ENCODE data around the gene GAS6. TPM values are rescaled to one million over a fixed set of nuclear protein-coding genes. Genes with fewer than 3 reads are reported as not detected.
"Not testable (repeated sequence)": the region's sequence is repeated elsewhere in the genome, so short reads cannot be mapped to it uniquely, and the experiment has no call there.

Gene GAS6
- 16.0 and 16.2 TPM in 2 replicates for total RNA-seq (2014; rRNA removed; shearing (Covaris generic))

DNA sequence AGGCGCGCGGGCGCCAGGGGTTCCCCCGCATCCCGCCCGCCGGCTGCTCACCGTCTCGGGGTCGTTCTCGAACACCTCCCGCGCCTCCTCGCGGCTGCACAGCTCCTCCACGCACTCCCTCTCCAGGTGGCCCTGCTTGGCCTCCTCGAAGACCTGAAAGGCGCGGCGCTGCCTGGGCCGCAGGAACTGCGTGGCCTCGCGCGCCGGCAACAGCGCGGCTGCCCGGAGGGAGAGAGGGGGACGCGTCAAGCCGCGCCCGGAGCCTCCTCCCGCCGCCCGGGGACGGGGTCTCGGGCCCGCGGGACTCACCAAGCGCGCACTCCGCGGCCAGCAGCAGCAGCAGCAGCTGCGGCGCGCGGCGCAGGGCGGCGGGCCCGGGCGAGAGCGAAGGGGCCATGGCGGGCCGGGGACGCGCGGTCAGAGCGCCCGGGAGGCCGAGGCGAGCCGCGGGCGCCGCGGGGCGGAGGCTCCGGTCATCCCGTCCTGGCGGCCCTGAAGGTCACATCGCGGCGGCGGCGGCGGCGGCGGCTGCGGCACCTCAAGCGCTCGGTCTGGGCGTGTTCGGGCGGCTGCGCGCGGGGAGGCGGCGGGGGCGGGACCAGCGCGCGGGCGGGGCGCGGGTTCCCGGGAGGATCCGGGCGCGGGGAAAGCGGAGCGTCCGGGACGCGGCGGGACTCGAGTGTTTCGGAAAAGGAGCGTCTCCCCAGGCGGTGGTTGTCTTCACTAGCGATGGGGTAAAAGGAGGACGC lies at the start of gene GAS6:
TSS of gene GAS6 (minus strand) at position 553 of the 749 bp plus-strand sequence. CDS start at position 397, 156 bp downstream.
- in situ Hi-C loops (cut with HindIII; ENCODE audit: low sequenced_read_pairs) = no loop called here
- DNase-seq (ENCODE audit: low spot score) = peak; percentile 57

DNA sequence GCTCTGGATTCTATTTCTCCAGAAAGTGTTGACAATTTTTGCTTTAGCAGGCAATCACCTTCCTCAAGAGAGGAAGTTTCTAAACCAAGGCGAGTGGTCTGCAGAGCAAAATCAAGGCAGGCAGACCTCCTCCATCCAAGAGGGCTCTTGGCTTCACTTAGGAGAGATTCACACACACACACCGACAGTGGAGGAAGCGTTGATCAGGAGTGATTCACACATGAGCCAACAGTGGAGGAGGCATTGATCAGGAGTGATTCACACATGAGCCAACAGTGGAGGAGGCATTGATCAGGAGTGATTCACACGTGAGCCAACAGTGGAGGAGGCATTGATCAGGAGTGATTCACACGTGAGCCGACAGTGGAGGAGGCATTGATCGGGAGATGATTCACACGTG lies 49.5 kb upstream of the GAS6 start:
- in situ Hi-C loops (cut with HindIII; ENCODE audit: low sequenced_read_pairs); DNase-seq (ENCODE audit: low spot score): not testable (repeated sequence)

DNA sequence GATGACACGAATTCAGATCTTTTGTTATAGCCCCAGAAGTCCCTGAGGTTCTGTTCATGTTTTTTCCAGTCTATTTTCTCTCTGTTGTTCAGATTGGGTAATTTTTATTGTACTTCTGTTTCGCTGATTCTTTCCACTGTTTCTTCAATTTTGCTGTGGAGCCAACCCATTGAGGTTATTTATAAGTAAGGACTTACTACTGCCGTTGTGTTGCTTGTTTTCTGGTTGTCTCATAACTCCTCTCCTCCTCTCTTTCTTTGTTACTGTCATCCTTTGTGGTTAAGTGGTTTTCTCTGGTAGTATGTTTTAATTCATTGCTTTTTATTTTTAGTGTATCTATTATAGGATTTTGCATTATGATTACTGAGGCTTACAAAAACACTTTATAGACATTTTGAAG lies 48.7 kb upstream of the GAS6 start:
- in situ Hi-C loops (cut with HindIII; ENCODE audit: low sequenced_read_pairs) = no loop called here
- DNase-seq (ENCODE audit: low spot score) = no peak

DNA sequence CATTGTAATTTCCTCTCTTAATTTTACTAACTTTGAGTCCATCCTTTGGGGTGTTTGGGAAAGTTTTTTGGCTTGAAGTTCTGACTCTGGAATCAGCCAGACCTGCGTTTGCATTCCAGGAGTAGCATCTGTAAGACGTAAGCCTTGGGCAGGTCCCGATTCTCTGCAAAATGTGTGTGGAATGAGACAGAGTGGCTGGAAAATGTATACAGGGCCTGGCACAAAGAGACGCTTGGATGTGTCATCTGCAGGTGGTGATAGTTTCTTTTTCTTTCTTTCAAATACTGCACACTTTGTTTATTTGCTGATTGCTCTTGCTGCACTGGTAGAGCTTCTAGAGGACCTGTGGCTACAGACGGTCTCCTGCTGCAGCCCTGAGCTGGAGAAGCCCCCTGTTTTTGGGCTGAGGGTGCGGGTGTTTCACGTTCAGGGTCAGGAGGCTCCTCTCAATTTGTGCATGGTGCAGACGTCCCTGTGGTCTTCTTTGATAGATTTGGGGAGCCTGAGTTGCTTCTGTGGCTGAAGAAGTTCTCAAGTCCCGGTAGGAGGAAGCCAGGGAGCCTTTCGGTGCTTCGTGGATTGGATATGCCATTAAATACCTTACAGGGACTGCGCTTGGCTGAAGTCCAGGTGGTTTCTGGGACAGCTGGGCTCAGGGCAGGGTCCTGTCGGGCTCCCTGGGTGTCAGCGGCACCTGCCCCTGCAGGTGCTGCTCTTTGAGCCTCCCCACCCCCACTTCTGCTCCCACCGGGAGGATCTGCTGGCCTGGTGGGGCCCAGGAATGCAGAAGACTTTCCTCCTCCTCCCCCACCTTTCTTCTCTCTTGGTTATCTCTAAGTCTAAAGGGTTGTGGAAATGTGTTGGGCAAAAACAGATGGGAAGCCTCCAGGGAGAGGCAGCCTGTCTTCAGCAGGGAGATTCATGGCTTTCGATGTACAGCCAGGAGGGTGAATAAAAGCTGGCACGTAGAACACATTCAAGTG lies 44.0 kb upstream of the GAS6 start:
- in situ Hi-C loops (cut with HindIII; ENCODE audit: low sequenced_read_pairs) = no loop called here
- no peak for DNase-seq (ENCODE audit: low spot score)

DNA sequence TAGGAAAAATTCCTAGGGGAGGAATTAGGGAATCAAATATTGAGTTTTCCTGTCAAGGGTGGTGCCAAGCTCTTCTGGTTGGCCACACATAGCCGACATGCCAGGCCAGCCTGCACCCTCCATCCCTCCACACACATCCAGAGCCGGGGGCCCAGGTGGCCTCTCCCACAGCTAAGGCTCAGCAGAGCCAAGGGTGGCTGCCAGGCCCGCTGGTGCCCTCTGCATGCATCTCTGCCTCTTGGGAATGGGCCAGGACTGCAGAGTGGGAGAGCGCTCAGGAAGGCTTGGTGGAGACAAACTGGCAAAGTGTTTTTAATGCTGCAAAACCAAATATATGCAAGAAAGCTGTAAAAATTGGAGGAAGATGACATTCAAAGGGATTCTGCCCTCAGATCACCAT lies 42.7 kb upstream of the GAS6 start:
- peak; percentile 43 for DNase-seq (ENCODE audit: low spot score)
- in situ Hi-C loops (cut with HindIII; ENCODE audit: low sequenced_read_pairs) = no loop called here

DNA sequence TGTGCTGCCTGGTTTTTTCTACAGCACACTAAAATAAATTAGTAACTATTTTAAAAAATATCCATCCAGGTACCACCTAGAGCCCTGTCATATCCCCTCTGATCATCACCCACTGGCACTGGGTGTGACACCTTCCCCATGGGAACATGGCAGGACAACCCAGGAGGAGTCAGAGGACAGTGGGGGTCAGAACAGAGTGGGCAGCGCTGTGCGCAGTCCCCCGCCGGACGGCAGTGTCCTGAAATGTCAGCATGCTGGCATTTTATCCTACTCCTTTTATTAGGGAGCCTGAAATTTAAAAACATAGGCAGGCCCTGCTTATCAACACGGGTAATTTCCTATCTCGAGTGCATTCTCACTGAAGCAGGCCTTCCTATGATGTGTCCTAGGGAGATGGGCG lies 42.1 kb upstream of the GAS6 start:
- no peak for DNase-seq (ENCODE audit: low spot score)
- in situ Hi-C loops (cut with HindIII; ENCODE audit: low sequenced_read_pairs) = no loop called here

DNA sequence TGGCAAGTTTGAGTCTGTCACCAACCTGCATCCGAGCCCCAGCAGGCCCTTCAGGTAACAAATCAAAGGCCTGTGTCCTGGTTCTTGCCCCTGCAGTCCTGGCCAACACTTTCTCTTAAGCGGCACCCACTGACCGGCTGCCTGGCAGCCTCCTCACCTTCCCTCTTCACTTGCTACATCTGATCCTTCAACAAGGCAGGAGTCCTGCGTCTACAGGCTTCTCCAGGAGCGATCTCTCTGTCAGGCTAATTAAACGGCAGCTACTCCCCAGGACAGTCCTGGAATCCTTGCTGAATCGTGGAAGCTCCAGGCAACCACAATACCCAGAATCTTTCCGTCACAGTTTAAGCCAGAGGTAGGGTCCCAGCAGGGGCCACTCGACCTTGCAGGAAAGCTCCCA lies 41.1 kb upstream of the GAS6 start:
- in situ Hi-C loops (cut with HindIII; ENCODE audit: low sequenced_read_pairs) = no loop called here
- DNase-seq (ENCODE audit: low spot score) = no peak

DNA sequence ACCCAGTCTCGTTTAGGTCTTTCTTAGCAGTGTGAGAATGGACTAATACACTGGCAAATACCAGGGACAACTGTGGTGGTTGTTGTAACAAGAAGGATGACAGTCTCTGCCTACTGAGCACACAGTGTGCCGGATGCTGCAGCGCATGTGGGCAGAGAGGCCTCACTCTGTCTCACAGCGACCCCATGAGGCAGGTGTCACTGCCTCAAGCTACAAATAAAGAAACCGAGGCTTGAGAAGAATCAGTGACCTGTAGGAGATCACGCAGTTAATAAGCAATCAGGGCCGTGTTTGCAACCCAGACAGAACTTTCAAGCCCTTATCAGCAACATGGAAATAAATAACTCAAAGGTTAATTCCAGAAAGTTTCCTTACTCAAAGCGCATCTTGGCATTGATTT lies 40.5 kb upstream of the GAS6 start:
- peak; percentile 8 for DNase-seq (ENCODE audit: low spot score)
- in situ Hi-C loops (cut with HindIII; ENCODE audit: low sequenced_read_pairs) = no loop called here

DNA sequence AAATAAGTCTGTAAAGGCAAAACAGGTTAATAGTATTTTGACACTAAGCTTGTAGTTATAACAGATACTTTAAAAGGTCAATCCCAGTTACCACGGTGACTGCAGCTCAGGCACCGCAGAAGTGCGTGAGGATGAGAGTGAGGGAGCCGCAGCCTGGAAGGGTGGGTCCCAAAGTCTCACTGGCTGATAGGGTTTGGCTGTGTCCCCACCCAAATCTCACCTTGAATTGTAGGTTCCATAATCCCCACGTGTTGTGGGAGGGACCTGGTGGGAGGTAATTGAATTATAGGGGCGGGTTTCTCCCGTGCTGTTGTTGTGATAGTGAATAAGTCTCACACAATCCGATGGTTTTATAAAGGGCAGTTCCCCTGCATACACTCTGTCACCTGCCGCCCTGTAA lies 40.0 kb upstream of the GAS6 start:
- in situ Hi-C loops (cut with HindIII; ENCODE audit: low sequenced_read_pairs) = no loop called here
- DNase-seq (ENCODE audit: low spot score) = no peak

DNA sequence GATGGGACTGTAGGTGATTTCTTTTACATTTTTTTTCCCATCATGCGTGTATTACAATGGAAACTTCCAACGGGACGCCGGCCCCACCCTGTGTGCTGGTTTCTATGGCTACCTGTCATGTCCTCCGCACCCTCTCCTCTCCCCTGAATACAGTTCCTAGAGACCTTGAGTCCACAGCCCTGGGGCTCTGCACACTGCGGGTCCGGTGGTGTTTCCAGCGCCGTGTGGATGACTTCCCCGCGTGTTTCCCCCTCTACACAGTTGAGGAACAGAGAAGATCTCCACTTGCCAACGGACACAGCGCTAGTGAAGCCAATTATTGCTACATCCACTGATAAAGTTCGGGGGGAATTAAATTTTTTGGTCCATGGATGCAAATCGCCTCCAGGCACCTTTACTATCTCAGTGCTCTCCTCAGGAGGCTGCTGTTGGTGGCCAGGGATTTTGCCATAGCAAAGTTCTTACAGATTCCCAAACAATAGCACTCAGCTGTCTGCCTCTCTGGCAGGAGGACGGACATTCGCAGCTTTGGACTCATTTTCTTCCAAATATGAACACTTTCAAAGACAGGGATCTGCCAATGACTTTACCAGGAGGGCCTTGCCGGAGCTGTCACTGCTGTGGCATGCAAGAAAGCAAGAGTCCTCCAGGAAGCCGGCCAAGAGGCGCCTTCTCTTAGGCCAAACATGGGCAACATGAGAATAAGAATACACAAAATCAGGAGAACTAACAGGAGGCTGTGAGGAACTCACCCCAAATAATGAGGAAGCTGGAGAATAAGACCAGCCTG lies 39.3 kb upstream of the GAS6 start:
- in situ Hi-C loops (cut with HindIII; ENCODE audit: low sequenced_read_pairs) = no loop called here
- DNase-seq (ENCODE audit: low spot score) = no peak

DNA sequence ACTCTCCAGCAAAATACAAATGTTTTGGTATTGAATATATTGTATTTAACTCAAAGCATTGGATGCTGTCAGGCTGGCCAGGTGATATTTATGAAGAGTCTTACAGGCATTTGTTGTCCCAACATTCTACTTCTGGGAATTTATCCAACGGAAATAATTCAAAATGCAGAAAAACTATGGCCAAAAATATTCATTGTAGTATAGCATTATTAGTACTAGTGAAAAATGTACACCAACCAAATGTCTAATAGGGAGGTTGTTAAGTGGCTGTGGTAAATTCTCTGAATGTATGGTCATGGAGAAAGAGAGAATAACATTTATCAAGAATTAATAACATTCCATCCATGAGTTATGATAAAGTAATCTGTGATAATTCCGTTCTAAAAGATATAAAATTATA lies 38.6 kb upstream of the GAS6 start:
- in situ Hi-C loops (cut with HindIII; ENCODE audit: low sequenced_read_pairs) = no loop called here
- DNase-seq (ENCODE audit: low spot score) = no peak

DNA sequence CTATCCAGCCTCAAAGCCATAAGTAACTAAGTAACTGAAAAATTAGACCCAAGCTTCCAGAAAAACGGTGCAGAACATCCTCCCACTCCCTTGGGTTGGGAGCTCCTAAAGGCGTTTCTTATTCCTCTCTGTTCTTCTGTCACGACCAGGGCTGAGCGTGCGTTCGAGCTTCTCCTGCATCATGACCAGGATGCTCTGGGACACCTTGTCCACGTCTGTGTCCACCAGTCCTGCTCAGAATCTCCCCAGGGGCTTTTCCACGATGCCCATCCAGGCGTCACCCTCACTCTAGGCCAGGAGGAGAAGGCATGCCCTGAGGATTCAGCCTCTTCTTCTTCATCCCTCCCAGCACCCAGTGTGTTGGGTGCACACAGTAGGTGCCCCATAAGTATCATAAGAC lies 37.8 kb upstream of the GAS6 start:
- in situ Hi-C loops (cut with HindIII; ENCODE audit: low sequenced_read_pairs) = no loop called here
- DNase-seq (ENCODE audit: low spot score) = no peak

DNA sequence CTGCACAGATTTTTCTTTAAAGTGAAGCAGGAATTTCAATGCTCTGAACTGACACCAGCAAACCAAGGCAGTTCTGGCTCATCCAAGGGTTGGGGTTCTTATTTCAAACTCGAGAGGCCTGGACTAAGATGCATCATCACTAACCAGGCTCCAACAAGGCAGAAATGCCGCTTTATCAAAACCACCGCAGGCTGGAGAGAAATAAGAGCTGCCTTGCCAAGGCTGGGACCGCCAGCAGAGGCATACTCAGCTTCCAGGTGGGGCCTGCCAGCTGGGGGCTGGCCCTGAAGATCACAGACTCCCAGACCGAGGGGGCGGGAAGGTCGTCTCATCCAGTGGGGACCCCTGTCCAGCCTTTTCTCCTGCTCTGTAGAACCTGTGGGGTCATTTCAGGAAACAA lies 37.4 kb upstream of the GAS6 start:
- DNase-seq (ENCODE audit: low spot score) = no peak
- in situ Hi-C loops (cut with HindIII; ENCODE audit: low sequenced_read_pairs) = no loop called here

DNA sequence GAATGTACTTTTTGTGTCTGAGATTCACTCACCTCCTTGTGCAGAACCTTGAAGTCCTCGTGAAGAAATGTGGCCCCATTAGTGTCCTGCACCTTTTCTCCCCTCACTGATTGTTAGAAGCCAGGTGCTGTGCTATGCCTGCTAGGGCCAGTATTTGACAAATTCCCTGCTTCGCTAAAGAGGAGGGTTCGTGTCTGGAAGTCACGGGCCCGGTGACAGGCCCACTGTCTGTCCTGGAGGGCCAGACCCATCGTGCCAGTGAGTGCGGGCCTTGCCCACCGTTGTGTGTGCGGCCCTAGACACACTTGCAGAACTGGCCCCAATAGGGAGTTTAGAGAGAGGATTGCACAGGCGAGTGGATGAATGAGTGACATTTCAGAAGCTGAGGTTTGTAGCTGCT lies 36.8 kb upstream of the GAS6 start:
- in situ Hi-C loops (cut with HindIII; ENCODE audit: low sequenced_read_pairs) = no loop called here

DNA sequence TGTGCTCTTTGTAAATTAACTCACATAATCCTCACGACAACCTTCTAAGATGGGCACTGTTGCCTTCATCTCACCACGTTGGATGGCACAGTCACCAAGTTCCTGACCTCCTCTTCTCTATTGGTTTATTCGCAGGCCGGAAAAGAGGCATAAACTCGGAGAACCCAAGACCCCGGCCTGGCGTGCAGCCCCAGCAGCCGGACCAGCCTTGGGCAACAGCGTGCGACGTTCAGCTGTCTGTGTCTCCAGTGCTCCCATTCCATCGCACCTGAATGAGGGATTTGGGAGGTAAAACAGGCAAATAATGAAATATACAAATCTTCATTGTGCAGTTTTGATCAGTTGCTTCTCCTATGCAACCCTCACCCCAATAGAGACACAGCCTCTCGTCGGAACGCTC lies 34.5 kb upstream of the GAS6 start:
- DNase-seq (ENCODE audit: low spot score) = no peak
- in situ Hi-C loops (cut with HindIII; ENCODE audit: low sequenced_read_pairs) = no loop called here

More for the DNA sequence above, 36.8 kb upstream of the GAS6 start:
- DNase-seq (ENCODE audit: low spot score) = no peak

DNA sequence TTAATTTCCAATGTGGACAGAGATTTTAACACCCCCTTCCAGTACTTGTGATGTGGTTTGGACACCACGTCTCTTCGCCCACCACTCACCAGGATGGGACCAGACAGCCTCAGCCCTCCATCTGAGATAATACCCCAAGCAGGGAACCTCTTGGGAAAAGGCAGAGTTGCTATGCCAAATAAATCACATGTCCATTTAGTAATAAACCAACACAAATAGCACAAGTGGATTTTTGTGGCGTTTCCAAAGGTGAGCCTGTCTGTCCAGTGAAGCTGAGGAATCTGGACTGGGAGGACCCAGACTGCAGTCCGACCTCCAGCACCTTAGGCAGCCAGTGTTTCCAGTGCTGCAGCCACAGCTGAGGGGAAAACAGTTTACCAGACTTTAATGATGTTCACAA lies 34.1 kb upstream of the GAS6 start:
- DNase-seq (ENCODE audit: low spot score) = no peak
- in situ Hi-C loops (cut with HindIII; ENCODE audit: low sequenced_read_pairs) = no loop called here

DNA sequence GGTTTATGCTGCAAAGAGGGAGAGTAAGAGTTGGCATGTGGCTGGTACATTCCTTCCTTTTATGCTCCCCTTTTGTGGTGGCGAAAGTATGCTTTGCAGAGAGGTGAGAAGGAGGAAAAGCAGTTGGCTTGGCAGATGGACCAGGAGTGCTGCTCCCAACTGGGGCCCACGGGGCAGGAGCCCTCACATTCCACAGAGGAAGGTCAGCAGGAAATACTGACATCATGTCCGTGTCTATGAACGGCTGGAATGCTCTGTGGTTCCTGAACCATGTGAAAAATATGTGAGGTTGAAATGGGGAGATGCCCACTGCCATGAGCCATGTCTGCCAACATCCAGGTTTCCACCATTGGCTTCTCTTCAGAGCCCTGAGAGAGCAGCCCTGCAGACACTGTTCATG lies 33.3 kb upstream of the GAS6 start:
- no peak for DNase-seq (ENCODE audit: low spot score)
- in situ Hi-C loops (cut with HindIII; ENCODE audit: low sequenced_read_pairs) = no loop called here

DNA sequence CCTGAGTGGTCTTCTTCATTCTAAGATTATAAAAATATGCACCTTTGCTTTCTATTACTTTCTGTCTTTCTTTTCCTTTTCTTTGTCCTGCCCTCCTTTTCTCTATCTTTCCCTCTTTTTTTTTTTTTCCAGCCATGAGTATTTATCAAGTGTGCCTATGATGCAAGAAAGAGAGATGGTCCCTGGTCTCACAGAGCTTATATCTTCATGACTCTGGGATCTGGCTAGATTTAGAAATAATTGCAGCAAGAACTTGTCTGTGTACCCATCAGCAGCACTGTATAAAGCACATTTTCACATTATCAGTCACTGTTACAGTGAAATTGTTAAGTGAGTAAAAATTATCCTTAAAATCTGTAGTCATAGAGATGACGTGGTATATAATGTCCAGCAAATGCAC lies 31.6 kb upstream of the GAS6 start:
- in situ Hi-C loops (cut with HindIII; ENCODE audit: low sequenced_read_pairs) = no loop called here
- no peak for DNase-seq (ENCODE audit: low spot score)

DNA sequence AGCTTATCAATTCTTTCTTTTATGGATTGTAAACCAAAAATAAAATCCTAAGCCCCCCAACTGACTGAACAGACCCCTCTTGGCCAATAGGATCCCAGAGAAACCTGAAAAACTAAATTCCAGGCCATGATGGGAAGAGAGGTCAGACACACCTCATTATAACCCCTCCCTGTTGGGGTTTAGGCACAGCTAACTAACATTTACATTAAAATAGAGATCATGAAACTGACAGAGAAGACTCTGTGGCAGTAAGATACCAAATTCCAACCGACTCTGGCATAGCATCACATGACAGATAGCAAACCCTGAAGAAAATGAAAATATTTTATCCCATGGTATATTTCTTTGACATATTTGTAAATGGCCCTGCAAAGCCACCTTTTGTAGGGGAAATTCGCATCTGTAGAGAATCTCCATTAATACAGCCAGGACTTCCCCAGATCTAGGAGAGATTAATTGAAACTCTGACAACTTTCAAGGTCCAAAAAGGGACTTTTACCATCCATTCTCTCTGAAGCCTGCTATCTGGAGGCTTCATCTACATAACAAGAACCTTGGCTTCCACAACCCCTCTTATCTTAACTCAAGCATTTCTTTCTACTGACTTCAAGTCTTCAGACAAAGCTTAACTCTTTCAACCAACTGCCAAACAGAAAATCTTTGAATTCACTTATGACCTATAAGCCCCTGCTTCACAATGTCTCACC lies 27.1 kb upstream of the GAS6 start:
- in situ Hi-C loops (cut with HindIII; ENCODE audit: low sequenced_read_pairs) = no loop called here
- no peak for DNase-seq (ENCODE audit: low spot score)
